H1 (cell line): ENCODE measurements around the gene ACP6. TPM values are rescaled to one million over a fixed set of nuclear protein-coding genes. Genes with fewer than 3 reads are reported as not detected.

Experiments
- CTCF ChIA-PET: fragments of 300-600 bp; sonication (Branson Sonifier 250); formaldehyde crosslinking; loops from one replicate; lab custom pipeline; 2021; ENCODE audit not compliant: partially characterized antibody; lab: Charles Lee
- POLR2A ChIA-PET: fragments of 300-600 bp; sonication (Branson Sonifier 250); formaldehyde crosslinking; loops from one replicate; lab custom pipeline; 2021; ENCODE audit warnings: inconsistent platforms; ENCODE audit not compliant: partially characterized antibody; lab: Charles Lee
- DNase-seq, 2 experiments: peaks; one replicate each; pipeline versions ENCODE4 v3.0.0 to v3.0.0-alpha.2; 2010 to 2022; ENCODE audit warnings: low spot score in 2 of 2, low read depth in 1 of 2, mixed read lengths in 1 of 2
- FAIRE-seq: peaks from 2 replicates; lab custom pipeline; 2011; peaks lifted over from hg19 to GRCh38; lab: Jason Lieb, UNC
- H2AFZ ChIP-seq: 2 replicates; pipeline ENCODE4 v1.8.1; 2012; ENCODE audit warnings: low read length, inconsistent platforms
- H2AK5ac ChIP-seq: 2 replicates; pipeline ENCODE4 v1.6.1; 2013; ENCODE audit warnings: low read depth, low read length
- H2BK120ac ChIP-seq: replicated peaks from 2 replicates; pipeline ENCODE3; 2013; ENCODE audit warnings: low read depth, low read length, inconsistent platforms
- H2BK12ac ChIP-seq: 2 replicates; pipeline ENCODE4 v1.6.1; 2013; ENCODE audit warnings: low read depth, low read length
- H2BK15ac ChIP-seq: 2 replicates; pipeline ENCODE4 v1.6.1; 2013; ENCODE audit warnings: low read length
- H2BK20ac ChIP-seq: 2 replicates; pipeline ENCODE4 v1.6.1; 2013; ENCODE audit warnings: low read length
- H2BK5ac ChIP-seq: 2 replicates; pipeline ENCODE4 v1.6.1; 2013; ENCODE audit warnings: low read depth, low read length
- H3K14ac ChIP-seq: 2 replicates; pipeline ENCODE4 v1.6.1; 2013; ENCODE audit warnings: inconsistent platforms; ENCODE audit not compliant: insufficient read length
- H3K18ac ChIP-seq: 2 replicates; pipeline ENCODE4 v1.6.1; 2013; ENCODE audit warnings: low read length; ENCODE audit errors: extremely low read depth
- H3K23ac ChIP-seq: 2 replicates; pipeline ENCODE4 v1.6.1; 2013; ENCODE audit warnings: inconsistent platforms; ENCODE audit not compliant: insufficient read length
- H3K23me2 ChIP-seq: 2 replicates; pipeline ENCODE4 v1.6.1; 2013; ENCODE audit warnings: low read depth, low read length
- H3K27ac ChIP-seq: 2 replicates; pipeline ENCODE4 v1.6.1; 2011; ENCODE audit warnings: low read depth, low read length, inconsistent platforms
- H3K27me3 ChIP-seq, 4 experiments: replicated peaks in 1 of 4; 1 replicate in 1 of 4; 2 replicates in 3 of 4; pipeline versions ENCODE4 v1.6.1 to v1.8.1; 2011 to 2013; ENCODE audit warnings: low read length in 3 of 4, mild to moderate bottlenecking in 3 of 4, inconsistent platforms in 2 of 4, mixed read lengths in 2 of 4, moderate library complexity in 1 of 4; ENCODE audit not compliant: control insufficient read depth in 3 of 4, insufficient read depth in 3 of 4; ENCODE audit errors: extremely low read depth in 1 of 4
- H3K36me3 ChIP-seq, 4 experiments: 2 replicates each; pipeline versions ENCODE4 v1.6.1 to v1.8.1; 2011 to 2013; ENCODE audit warnings: mild to moderate bottlenecking in 4 of 4, low read length in 3 of 4, moderate library complexity in 2 of 4, control low read depth in 1 of 4, inconsistent platforms in 1 of 4; ENCODE audit not compliant: insufficient read depth in 4 of 4, control insufficient read depth in 2 of 4
- H3K4ac ChIP-seq: replicated peaks from 2 replicates; pipeline ENCODE3; 2013; ENCODE audit warnings: low read length, low read depth, mixed read lengths, inconsistent platforms; ENCODE audit not compliant: insufficient read length
- H3K4me1 ChIP-seq, 4 experiments: replicated peaks in 1 of 4; 1 replicate in 1 of 4; 2 replicates in 3 of 4; pipeline versions ENCODE4 v1.6.1 to v1.8.1; 2011 to 2013; ENCODE audit warnings: low read length in 3 of 4, inconsistent platforms in 2 of 4, mixed read lengths in 1 of 4; ENCODE audit not compliant: insufficient read depth in 4 of 4, control insufficient read depth in 3 of 4
- H3K4me2 ChIP-seq, 2 experiments: 2 replicates each; pipeline versions ENCODE4 v1.6.1 to v1.8.1; 2011 to 2013; ENCODE audit warnings: low read depth in 2 of 2, low read length in 2 of 2, control low read depth in 1 of 2, inconsistent platforms in 1 of 2, mild to moderate bottlenecking in 1 of 2; ENCODE audit not compliant: insufficient read depth in 1 of 2
- H3K4me3 ChIP-seq, 4 experiments: fragments of 200-600, 300-600 bp in 1 of 4; sonication (generic), shearing (Covaris generic), sonication (Bioruptor Twin) in 1 of 4; 2 replicates each; pipeline versions ENCODE4 v1.5.1 to v1.8.1; 2011 to 2016; ENCODE audit warnings: low read length in 4 of 4, low read depth in 3 of 4, control low read depth in 2 of 4, inconsistent platforms in 2 of 4, mild to moderate bottlenecking in 2 of 4, mixed read lengths in 1 of 4, moderate library complexity in 1 of 4; ENCODE audit not compliant: insufficient read depth in 2 of 4; ENCODE audit errors: extremely low read depth in 1 of 4
- H3K56ac ChIP-seq: replicated peaks from 2 replicates; pipeline ENCODE3; 2013; ENCODE audit warnings: low read depth, mild to moderate bottlenecking, mixed read lengths, low read length, inconsistent platforms; ENCODE audit not compliant: insufficient read length
- H3K79me1 ChIP-seq: 2 replicates; pipeline ENCODE4 v1.6.1; 2013; ENCODE audit warnings: low read depth, low read length, control low read depth
- H3K79me2 ChIP-seq, 2 experiments: 2 replicates each; pipeline versions ENCODE4 v1.6.1 to v1.8.1; 2012 to 2013; ENCODE audit warnings: low read length in 2 of 2, mild to moderate bottlenecking in 2 of 2, inconsistent platforms in 1 of 2; ENCODE audit not compliant: insufficient read depth in 2 of 2, control insufficient read depth in 1 of 2
- H3K9ac ChIP-seq, 4 experiments: replicated peaks in 1 of 4; 1 replicate in 1 of 4; 2 replicates in 3 of 4; pipeline versions ENCODE4 v1.6.1 to v1.8.1; 2011 to 2013; ENCODE audit warnings: low read depth in 3 of 4, low read length in 3 of 4, control low read depth in 2 of 4, mild to moderate bottlenecking in 2 of 4, moderate library complexity in 2 of 4, inconsistent platforms in 1 of 4; ENCODE audit errors: extremely low read depth in 1 of 4
- H3K9me3 ChIP-seq, 2 experiments: 2 replicates each; pipeline versions ENCODE4 v1.6.1 to v1.8.1; 2012 to 2013; ENCODE audit warnings: mild to moderate bottlenecking in 2 of 2, moderate library complexity in 2 of 2, control low read depth in 1 of 2, inconsistent platforms in 1 of 2, low read depth in 1 of 2, low read length in 1 of 2, mixed read lengths in 1 of 2; ENCODE audit not compliant: insufficient read depth in 2 of 2
- H4K20me1 ChIP-seq, 2 experiments: replicated peaks in 1 of 2; 2 replicates each; pipeline versions ENCODE3 to v1.8.1; 2011 to 2013; ENCODE audit warnings: inconsistent platforms in 2 of 2, low read length in 2 of 2, mild to moderate bottlenecking in 1 of 2; ENCODE audit not compliant: insufficient read depth in 2 of 2, control insufficient read depth in 1 of 2
- H4K5ac ChIP-seq: 2 replicates; pipeline ENCODE4 v1.6.1; 2013; ENCODE audit warnings: low read length, low read depth, mixed read lengths, inconsistent platforms; ENCODE audit not compliant: insufficient read length
- H4K8ac ChIP-seq: 2 replicates; pipeline ENCODE4 v1.8.0; 2013; ENCODE audit warnings: mild to moderate bottlenecking, moderate library complexity, low read length, inconsistent platforms; ENCODE audit not compliant: insufficient read depth; ENCODE audit errors: extremely low read depth
- H4K91ac ChIP-seq: replicated peaks from 2 replicates; pipeline ENCODE3; 2013; ENCODE audit warnings: low read length, mixed read lengths, inconsistent platforms; ENCODE audit not compliant: insufficient read length
- PHF8 ChIP-seq: fragments of 200-600 bp; sonication (generic); conservative IDR thresholded peaks from 2 replicates; pipeline ENCODE4 v1.7.1; 2012; ENCODE audit warnings: low read depth, mild to moderate bottlenecking, inconsistent platforms, low read length, moderate library complexity
- TEAD4 ChIP-seq: IDR thresholded peaks from 2 replicates; pipeline ENCODE4 v1.6.1; 2012; ENCODE audit warnings: low read depth, low read length, inconsistent platforms, mixed read lengths
- WGBS, 2 experiments: shearing (Covaris generic) in 1 of 2; methylation state at CpG; one replicate each; pipeline versions ENCODE4 v1.1.6 to v1.1.7; 2013 to 2015; ENCODE audit warnings: low lambda C conversion rate in 2 of 2, mixed read lengths in 2 of 2, inconsistent platforms in 1 of 2, low coverage in 1 of 2, missing lambda C conversion rate in 1 of 2; ENCODE audit not compliant: insufficient replicate concordance in 2 of 2, insufficient coverage in 1 of 2, insufficient read length in 1 of 2; ENCODE audit errors: extremely low coverage in 1 of 2, missing lambda C conversion rate in 1 of 2; 5-methylcytosine and 5-hydroxymethylcytosine counted together
- polyA plus RNA-seq, 7 experiments: library from polyadenylated mRNA; depleted of rRNA in 3 of 7; stranded (reverse) in 5 of 7; unstranded in 2 of 7; fragments of >200 nt in 5 of 7; fragments of 200-250 nt in 2 of 7; gene quantifications; 1 replicate in 5 of 7; 2 replicates in 1 of 7; 4 replicates in 1 of 7; pipeline versions ENCODE4 v1.2.1 to v1.2.3, GENCODE V29; 2011 to 2013; ENCODE audit warnings: missing spikeins in 2 of 7, mixed read lengths in 2 of 7
- total RNA-seq: library from RNA; stranded (reverse); fragmentation: NEBNext Ultra II Directional; extraction: Animal tissue kit (Norgen Biotek cat#: 25700); gene quantifications from 2 replicates; pipeline ENCODE4 v1.2.1, GENCODE V29; 2021
- TF ChIP-seq, protein P1 (sequence below): IDR thresholded peaks from 2 replicates; pipeline ENCODE4 v1.6.1; 2011; ENCODE audit warnings: low read length, improper control_type of control experiment

Gene ACP6
- total and polyA plus RNA-seq, 2 of the 8 experiments (the other 6 are each of a cell fraction or from before 2014, with no cell fraction given), result 11.4 to 17.7 TPM

DNA sequence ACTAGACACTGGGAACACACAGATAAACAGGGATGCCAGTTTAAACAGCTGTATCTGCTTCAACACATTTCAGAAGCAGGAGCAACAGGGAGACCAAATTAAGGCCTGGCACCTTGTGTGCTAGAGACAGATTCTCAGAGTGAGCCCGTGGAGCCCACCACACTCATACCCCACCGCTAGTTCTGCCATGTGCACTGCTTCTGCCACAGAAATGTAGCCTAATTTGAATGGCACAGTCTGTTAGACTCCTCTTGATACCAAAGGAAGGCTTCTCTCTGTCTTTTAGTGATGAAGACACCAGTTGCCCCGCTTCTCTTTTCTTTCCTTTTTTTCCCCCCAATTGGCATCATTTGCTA lies 29.3 kb upstream of the ACP6 start:
- Histone ChIP-seq H3K18ac (no peak overlapping the region), H3K56ac (no peak overlapping the region), H3K9ac (no peak overlapping the region), H3K27me3 (no peaks in the 10 kb centered on the region; a peak in 1 of 7 replicates), H4K20me1 (no peaks in the 10 kb centered on the region), H3K4me3 (no peak overlapping the region), H2BK12ac (no peak overlapping the region), H3K23me2 (no peaks in the 10 kb centered on the region), H3K79me1 (no peaks in the 10 kb centered on the region), H4K91ac (no peak overlapping the region), H2BK20ac (no peak overlapping the region), H2AFZ (no peak overlapping the region), H3K23ac (no peak overlapping the region), H3K27ac (no peak overlapping the region), H4K8ac (no peak overlapping the region), H3K36me3 (no peaks in the 10 kb centered on the region), H3K9me3 (no peaks in the 10 kb centered on the region), H2BK5ac (no peak overlapping the region), H2BK120ac (no peak overlapping the region), H3K14ac (no peak overlapping the region), H3K4ac (no peak overlapping the region), H3K4me1 (no peaks in the 10 kb centered on the region; a peak in 1 of 7 replicates), H2AK5ac (no peak overlapping the region), H3K79me2 (no peaks in the 10 kb centered on the region), H2BK15ac (no peak overlapping the region), H3K4me2 (no peak overlapping the region), H4K5ac (no peak overlapping the region)
- ChIA-PET POLR2A (no interaction called here), CTCF (interaction anchor here (0.7 to 2.0 kb wide), 10 partner anchors 9 to 191 kb away, joined by 3 to 7 read pairs (median 3); partner anchors contain the start of gene ACP6)
- FAIRE-seq, result no peak
- TF ChIP-seq PHF8 (no peak), TEAD4 (no peak)
- TF ChIP-seq, protein P1, sequence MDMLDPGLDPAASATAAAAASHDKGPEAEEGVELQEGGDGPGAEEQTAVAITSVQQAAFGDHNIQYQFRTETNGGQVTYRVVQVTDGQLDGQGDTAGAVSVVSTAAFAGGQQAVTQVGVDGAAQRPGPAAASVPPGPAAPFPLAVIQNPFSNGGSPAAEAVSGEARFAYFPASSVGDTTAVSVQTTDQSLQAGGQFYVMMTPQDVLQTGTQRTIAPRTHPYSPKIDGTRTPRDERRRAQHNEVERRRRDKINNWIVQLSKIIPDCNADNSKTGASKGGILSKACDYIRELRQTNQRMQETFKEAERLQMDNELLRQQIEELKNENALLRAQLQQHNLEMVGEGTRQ, result no peak
- 75% methylated on average over 3 of the region's 3 CpGs; no CpG with 5 or more reads in 1 of the 2 experiments for WGBS, 2 experiments
- no peak for DNase-seq
